Thymus (tissue), 11 donors: ENCODE results near the gene PRKAG2. TPM values are rescaled to one million over a fixed set of nuclear protein-coding genes. Genes with fewer than 3 reads are reported as not detected.
"Not testable (repeated sequence)": the region's sequence is repeated elsewhere in the genome, so short reads cannot be mapped to it uniquely, and the experiment has no call there.

Source experiments
- DNase-seq, 9 donors: peaks; one replicate each; pipeline ENCODE4 v3.0.0-alpha.2; 2013; ENCODE audit warnings: low spot score in 9 of 9, low read depth in 6 of 9, missing footprints in 1 of 9
- H3K27ac ChIP-seq, 2 donors: one replicate each; pipeline ENCODE4 v1.5.1; 2013; ENCODE audit warnings: control low read depth in 1 of 2, low read depth in 1 of 2, low read length in 1 of 2, mild to moderate bottlenecking in 1 of 2, moderate library complexity in 1 of 2
- H3K27me3 ChIP-seq, 2 donors: one replicate each; pipeline ENCODE4 v1.5.1; 2013; ENCODE audit warnings: low read length in 1 of 2; ENCODE audit not compliant: control insufficient read depth in 2 of 2, insufficient read depth in 1 of 2
- H3K36me3 ChIP-seq, 2 donors: one replicate each; pipeline ENCODE4 v1.5.1; 2013; ENCODE audit warnings: low read length in 1 of 2, mild to moderate bottlenecking in 1 of 2, moderate library complexity in 1 of 2; ENCODE audit not compliant: control insufficient read depth in 2 of 2, insufficient read depth in 2 of 2
- H3K4me1 ChIP-seq, 2 donors: one replicate each; pipeline ENCODE4 v1.5.1; 2013; ENCODE audit warnings: low read length in 2 of 2; ENCODE audit not compliant: control insufficient read depth in 2 of 2, insufficient read depth in 2 of 2
- H3K4me3 ChIP-seq, 2 donors: one replicate each; pipeline ENCODE4 v1.5.1; 2013; ENCODE audit warnings: low read length in 2 of 2, control low read depth in 1 of 2, mild to moderate bottlenecking in 1 of 2
- H3K9me3 ChIP-seq, 2 donors: one replicate each; pipeline ENCODE4 v1.5.1; 2013; ENCODE audit warnings: low read length in 1 of 2, mild to moderate bottlenecking in 1 of 2; ENCODE audit not compliant: control insufficient read depth in 2 of 2, insufficient read depth in 1 of 2
- WGBS: extraction: QIAGEN DNeasy Blood & Tissue Kit; methylation state at CpG from one replicate; pipeline ENCODE4 v1.1.7; 2013; 5-methylcytosine and 5-hydroxymethylcytosine counted together
- polyA plus RNA-seq: library from polyadenylated mRNA; stranded (reverse); fragments of 200-250 nt; gene quantifications from one replicate; pipeline ENCODE4 v1.2.3, GENCODE V29; 2013
- total RNA-seq: library from RNA; stranded (reverse); fragments of 120-200 nt; gene quantifications from one replicate; pipeline ENCODE4 v1.2.4, GENCODE V29; 2013
- donor health status: healthy.

PRKAG2 gene
- total and polyA plus RNA-seq, 2 donors = 5.1 to 33.7 TPM

- no peak overlapping the region for H3K4me3 ChIP-seq
- H3K27me3 ChIP-seq = no peaks in the 10 kb centered on the region
- H3K27ac ChIP-seq = no peak overlapping the region
- 74% methylated on average over 19 of the region's 19 CpGs for WGBS
- no peaks in the 10 kb centered on the region for H3K9me3 ChIP-seq
- peak in 2 of 9 donors; percentile 26 to 59 for DNase-seq
- H3K4me1 ChIP-seq = peaks cover 3 to 10% of the 10 kb centered on the region in 2 donors
- H3K36me3 ChIP-seq = no peaks in the 10 kb centered on the region
Measured at GRCh38 chr7:151756076-151756731, 120.7 kb downstream of the PRKAG2 start.

DNA sequence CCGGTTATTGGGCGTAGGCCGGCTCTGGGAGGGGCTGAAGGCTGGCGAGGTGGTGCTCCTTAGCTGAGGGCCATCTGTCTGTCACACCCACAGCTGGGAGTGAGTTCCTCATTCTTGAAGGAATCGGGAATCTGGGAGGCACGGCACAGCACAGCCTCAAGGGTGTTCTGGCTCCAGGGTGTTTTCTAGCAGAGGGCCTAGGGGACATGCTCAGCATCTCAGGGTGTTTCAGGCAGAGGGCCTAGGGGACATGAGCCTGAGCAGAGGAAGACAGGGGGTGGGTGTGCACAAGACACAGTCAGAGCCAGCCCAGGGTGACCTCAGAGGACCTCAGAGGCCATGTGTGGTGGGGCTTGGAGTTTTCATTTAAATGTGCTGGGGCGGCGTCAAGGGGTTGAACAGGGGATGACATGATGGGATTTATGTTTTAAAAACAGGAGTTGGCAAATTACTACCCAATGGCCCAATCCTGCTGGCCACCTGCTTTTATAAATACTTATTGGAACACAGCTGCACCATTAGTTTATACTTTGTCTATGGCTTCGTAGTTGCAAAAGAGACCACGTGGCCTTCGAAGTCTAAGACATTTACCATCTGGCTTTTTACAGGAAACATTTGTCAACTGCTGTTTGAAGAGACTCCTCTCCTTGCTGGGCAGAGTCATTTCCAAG lies 121.6 kb downstream of the PRKAG2 start:
- no peaks in the 10 kb centered on the region for H3K36me3 ChIP-seq
- DNase-seq = no peak
- H3K4me3 ChIP-seq = no peak overlapping the region
- no peaks in the 10 kb centered on the region for H3K27me3 ChIP-seq
- 88% methylated on average over 11 of the region's 11 CpGs for WGBS
- no peak overlapping the region for H3K27ac ChIP-seq
- H3K9me3 ChIP-seq = no peaks in the 10 kb centered on the region
- peaks cover 3 to 10% of the 10 kb centered on the region in 2 donors for H3K4me1 ChIP-seq

DNA sequence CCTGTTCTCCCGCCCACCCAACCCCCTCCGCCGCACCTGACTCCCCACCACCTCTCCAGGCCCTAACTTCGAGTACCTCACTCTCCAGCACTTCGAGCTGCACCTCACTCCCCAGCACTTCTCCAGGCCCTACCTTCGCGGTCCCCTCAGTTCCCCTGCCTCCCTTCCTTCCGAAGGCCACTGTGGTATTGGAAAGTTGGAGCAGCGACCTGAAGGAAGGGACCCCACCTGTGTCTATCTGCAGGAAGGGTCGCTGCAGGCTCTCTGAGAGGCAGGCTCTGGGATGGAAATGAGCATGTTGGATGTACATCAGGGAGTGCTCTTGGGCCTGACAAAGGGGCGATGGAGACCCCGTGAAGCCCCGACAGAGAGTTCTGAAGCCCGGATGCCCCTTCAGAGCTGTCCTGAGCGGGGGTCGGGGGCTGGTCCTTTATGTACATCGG lies 122.2 kb downstream of the PRKAG2 start:
- no peaks in the 10 kb centered on the region for H3K36me3 ChIP-seq
- H3K27ac ChIP-seq = no peak overlapping the region
- H3K4me1 ChIP-seq = peaks cover 3 to 10% of the 10 kb centered on the region in 2 donors
- no peaks in the 10 kb centered on the region for H3K27me3 ChIP-seq
- no peaks in the 10 kb centered on the region for H3K9me3 ChIP-seq
- H3K4me3 ChIP-seq = no peak overlapping the region
- no peak for DNase-seq
- 96% methylated on average over 17 of the region's 17 CpGs for WGBS

DNA sequence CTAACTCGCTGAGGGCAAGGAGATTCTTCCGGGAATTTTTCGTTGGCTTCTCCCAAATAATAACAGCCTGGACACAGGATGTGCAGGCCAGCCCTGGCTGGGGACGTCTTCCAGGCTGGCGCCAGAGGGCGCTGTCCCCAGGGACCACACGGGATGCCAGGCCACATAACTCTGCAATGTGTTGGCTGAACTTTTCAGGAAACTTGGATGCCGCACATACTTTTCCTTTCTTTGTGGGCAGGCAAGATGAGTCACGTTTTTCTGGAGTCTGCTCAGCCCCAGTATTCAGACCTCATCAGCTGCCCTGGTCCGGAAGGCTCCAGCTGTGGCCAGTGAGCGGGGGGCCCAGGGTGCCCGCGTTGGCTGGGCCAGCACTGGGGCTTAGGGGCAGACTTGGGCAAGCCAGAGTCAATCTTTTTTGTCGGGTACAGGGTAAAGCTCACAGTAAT lies 122.7 kb downstream of the PRKAG2 start:
- no peaks in the 10 kb centered on the region for H3K36me3 ChIP-seq
- DNase-seq = peak in 3 of 9 donors; percentile 9 to 35 (median 26)
- no peak overlapping the region for H3K4me3 ChIP-seq
- WGBS = 81% methylated on average over 14 of the region's 14 CpGs
- H3K4me1 ChIP-seq = peaks cover 3 to 10% of the 10 kb centered on the region in 2 donors
- no peak overlapping the region for H3K27ac ChIP-seq
- no peaks in the 10 kb centered on the region for H3K9me3 ChIP-seq
- no peaks in the 10 kb centered on the region for H3K27me3 ChIP-seq

DNA sequence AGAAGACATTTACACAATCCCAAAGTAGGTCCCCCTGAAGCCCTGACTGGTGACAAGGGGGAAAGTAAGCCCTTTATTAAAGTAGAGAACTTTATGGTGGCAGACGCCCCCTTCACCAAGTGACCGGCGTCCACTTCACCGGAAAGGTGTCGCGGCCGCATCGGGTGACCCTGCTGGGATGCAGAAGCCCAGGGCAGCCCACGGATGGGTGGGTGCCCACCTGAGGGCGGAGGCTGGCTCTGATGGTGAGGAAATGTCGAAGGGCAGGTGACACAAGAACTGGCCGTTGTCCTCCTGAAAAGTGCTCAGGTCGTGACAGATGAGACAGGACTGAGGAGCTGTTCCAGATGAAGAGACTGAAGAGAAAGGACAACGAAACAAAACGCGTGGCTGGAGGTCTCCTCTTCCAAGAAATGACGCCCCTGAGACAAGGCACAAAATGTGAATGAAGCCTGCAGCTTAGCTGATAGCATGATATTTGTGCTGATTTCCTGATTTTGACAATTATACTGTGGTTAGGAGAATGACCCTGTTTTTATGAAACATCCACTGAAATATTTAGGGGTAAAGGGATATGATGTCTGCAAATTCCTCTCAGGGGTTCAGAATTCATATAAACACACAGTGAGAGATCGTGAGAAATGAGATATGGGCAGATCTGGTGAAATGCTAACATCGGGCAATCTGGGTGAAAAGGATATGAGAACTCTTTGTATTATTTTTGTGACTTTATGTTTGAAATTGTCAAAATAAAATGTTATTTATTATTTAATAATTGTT lies 123.9 kb downstream of the PRKAG2 start:
- no peak overlapping the region for H3K27ac ChIP-seq
- WGBS = 96% methylated on average over 19 of the region's 19 CpGs
- no peaks in the 10 kb centered on the region for H3K27me3 ChIP-seq
- no peak for DNase-seq
- no peaks in the 10 kb centered on the region for H3K36me3 ChIP-seq
- H3K4me1 ChIP-seq = peaks cover 3 to 10% of the 10 kb centered on the region in 2 donors
- H3K4me3 ChIP-seq = no peak overlapping the region
- H3K9me3 ChIP-seq = no peaks in the 10 kb centered on the region

DNA sequence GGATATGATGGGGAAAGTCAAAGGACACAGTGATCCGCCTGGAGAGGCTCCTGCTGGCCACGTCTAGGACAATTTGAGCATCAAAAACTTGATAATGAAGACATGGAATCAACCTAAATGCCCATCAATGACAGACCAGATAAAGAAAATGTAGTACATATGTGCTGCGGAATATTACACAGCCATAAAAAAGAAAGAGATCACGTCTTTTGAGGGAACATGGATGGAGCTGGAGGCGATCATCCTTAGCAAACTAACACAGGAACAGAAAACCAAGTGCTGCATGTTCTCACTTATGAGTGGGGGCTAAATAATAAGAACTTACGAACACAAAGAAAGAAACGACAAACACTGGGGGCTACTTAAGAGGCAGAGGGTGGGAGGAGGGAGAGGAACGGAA lies 124.9 kb downstream of the PRKAG2 start:
- WGBS = 98% methylated on average over 8 of the region's 8 CpGs
- Histone ChIP-seq H3K27me3 (no peaks in the 10 kb centered on the region), H3K27ac (no peak overlapping the region), H3K4me3 (no peak overlapping the region), H3K36me3 (no peaks in the 10 kb centered on the region), H3K4me1 (peaks cover 3 to 10% of the 10 kb centered on the region in 2 donors), H3K9me3 (no peaks in the 10 kb centered on the region)
- DNase-seq = no peak

DNA sequence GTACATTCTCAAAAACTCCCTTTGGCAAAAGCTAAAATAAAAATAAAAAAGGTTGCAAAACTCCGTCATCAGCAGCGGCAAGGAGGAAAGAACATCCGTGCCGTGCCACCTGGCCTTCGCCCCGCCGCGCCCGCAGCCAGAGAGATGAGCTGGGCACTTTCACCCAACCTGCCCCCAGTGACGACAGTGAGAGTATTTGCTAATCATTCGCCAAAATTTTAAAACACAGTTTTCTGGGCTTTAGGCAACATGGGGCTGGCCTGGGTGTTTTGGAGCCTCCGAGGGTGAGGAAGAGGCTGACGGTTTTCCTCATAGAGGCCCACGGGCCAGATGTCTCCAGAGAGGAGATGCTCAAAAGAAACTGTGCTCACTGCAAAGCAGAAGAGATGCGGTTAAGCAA lies 128.2 kb downstream of the PRKAG2 start:
- H3K4me3 ChIP-seq = no peak overlapping the region
- H3K27ac ChIP-seq = no peak overlapping the region
- DNase-seq = no peak
- H3K4me1 ChIP-seq = peaks cover 0 to under 1% of the 10 kb centered on the region in 2 donors
- 97% methylated on average over 15 of the region's 15 CpGs for WGBS
- no peaks in the 10 kb centered on the region for H3K9me3 ChIP-seq
- no peaks in the 10 kb centered on the region for H3K36me3 ChIP-seq
- H3K27me3 ChIP-seq = peaks cover 0 to 7% of the 10 kb centered on the region in 2 donors

DNA sequence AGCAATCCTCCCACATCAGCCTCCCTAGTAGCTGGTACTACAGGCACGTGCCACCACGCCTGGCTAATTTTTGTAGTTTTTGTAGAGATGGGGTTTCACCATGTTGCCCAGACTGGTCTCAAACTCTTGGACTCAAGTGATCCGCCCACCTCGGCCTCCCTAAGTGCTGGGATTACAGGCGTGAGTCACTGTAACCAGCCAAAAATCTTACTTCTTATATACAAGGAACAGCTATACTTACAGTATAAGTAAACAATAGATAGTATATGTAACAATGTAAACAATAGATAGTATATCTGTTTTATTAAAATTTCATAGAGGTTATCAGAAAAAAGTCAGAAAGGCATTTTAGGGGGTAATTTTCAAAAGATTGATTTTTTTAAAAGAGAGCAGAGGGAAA lies 128.9 kb downstream of the PRKAG2 start:
- not testable (repeated sequence) for DNase-seq, H3K4me3 ChIP-seq, H3K9me3 ChIP-seq, H3K36me3 ChIP-seq, H3K27ac ChIP-seq, H3K4me1 ChIP-seq
- peaks cover 0 to 11% of the 10 kb centered on the region in 2 donors for H3K27me3 ChIP-seq
- 98% methylated on average over 5 of the region's 5 CpGs for WGBS

DNA sequence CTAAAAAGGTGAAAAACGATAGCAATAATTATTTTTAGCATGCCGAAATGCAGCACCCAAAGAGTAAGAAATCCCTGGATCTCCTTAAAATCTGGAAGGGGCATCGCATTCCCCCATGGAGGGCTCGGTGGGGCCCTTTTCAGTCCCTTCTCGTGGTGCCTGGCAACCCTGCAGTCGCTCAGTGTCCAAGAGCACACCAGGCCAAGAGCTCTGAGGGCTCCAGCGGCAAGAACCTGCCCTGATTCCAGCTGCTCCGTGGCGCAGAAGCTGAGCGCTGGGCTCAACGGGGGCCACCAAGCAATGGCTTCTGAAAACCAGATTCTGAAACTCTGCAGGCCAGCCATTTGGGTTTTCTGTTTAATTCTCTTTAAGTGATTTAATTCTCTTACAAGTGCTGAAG lies 131.2 kb downstream of the PRKAG2 start:
- WGBS = 97% methylated on average over 11 of the region's 11 CpGs
- peaks cover 0 to 16% of the 10 kb centered on the region in 2 donors for H3K27me3 ChIP-seq
- no peaks in the 10 kb centered on the region for H3K36me3 ChIP-seq
- DNase-seq = no peak
- no peak overlapping the region for H3K27ac ChIP-seq
- H3K4me1 ChIP-seq = peaks cover 0 to 7% of the 10 kb centered on the region in 2 donors
- H3K9me3 ChIP-seq = no peaks in the 10 kb centered on the region
- H3K4me3 ChIP-seq = no peak overlapping the region
